H9 (cell line): ENCODE results near the gene NUDT21. TPM values are rescaled to one million over a fixed set of nuclear protein-coding genes. Genes with fewer than 3 reads are reported as not detected.

Experiments used
- DNase-seq: peaks from one replicate; pipeline ENCODE4 v3.0.0-alpha.2; 2017
- H2AFZ ChIP-seq: one replicate; pipeline ENCODE4 v1.6.1; 2013; ENCODE audit warnings: mild to moderate bottlenecking, low read length, control low read depth, moderate library complexity
- H2AK5ac ChIP-seq: 2 replicates; pipeline ENCODE4 v1.6.1; 2013; ENCODE audit warnings: low read length, control low read depth, mixed read lengths; ENCODE audit not compliant: insufficient read length
- H2BK120ac ChIP-seq: one replicate; pipeline ENCODE4 v1.6.1; 2013; ENCODE audit warnings: low read depth, mild to moderate bottlenecking, low read length, control low read depth, inconsistent platforms; ENCODE audit not compliant: poor library complexity, severe bottlenecking
- H2BK12ac ChIP-seq: 2 replicates; pipeline ENCODE4 v1.6.1; 2013; ENCODE audit warnings: low read length, control low read depth, mixed read lengths, low read depth; ENCODE audit not compliant: insufficient read length
- H2BK15ac ChIP-seq: 2 replicates; pipeline ENCODE4 v1.6.1; 2013; ENCODE audit warnings: low read depth, low read length, control low read depth
- H2BK20ac ChIP-seq: one replicate; pipeline ENCODE4 v1.6.1; 2013; ENCODE audit warnings: low read depth, mild to moderate bottlenecking, low read length, control low read depth, inconsistent platforms; ENCODE audit not compliant: poor library complexity, severe bottlenecking
- H2BK5ac ChIP-seq: 2 replicates; pipeline ENCODE4 v1.6.1; 2013; ENCODE audit warnings: low read length, control low read depth, mixed read lengths; ENCODE audit not compliant: insufficient read length
- H3K14ac ChIP-seq: 2 replicates; pipeline ENCODE4 v1.6.1; 2013; ENCODE audit warnings: low read length, control low read depth; ENCODE audit not compliant: insufficient read depth
- H3K18ac ChIP-seq: 2 replicates; pipeline ENCODE4 v1.6.1; 2013; ENCODE audit warnings: low read depth, mild to moderate bottlenecking, mixed read lengths, low read length, control low read depth; ENCODE audit not compliant: insufficient read length
- H3K23ac ChIP-seq: 2 replicates; pipeline ENCODE4 v1.6.1; 2013; ENCODE audit warnings: low read length, control low read depth, mixed read lengths, low read depth; ENCODE audit not compliant: insufficient read length
- H3K23me2 ChIP-seq: 2 replicates; pipeline ENCODE4 v1.6.1; 2013; ENCODE audit warnings: low read depth, mild to moderate bottlenecking, mixed read lengths, low read length, control low read depth; ENCODE audit not compliant: insufficient read length, poor library complexity, severe bottlenecking
- H3K27ac ChIP-seq: 2 replicates; pipeline ENCODE4 v1.5.1; 2013; ENCODE audit warnings: low read length, control low read depth, mixed read lengths, low read depth; ENCODE audit not compliant: insufficient read length
- H3K27me3 ChIP-seq: 2 replicates; pipeline ENCODE4 v1.6.1; 2013; ENCODE audit warnings: low read length, control low read depth, inconsistent platforms; ENCODE audit not compliant: insufficient read depth
- H3K4ac ChIP-seq: 2 replicates; pipeline ENCODE4 v1.6.1; 2013; ENCODE audit warnings: low read depth, mild to moderate bottlenecking, control low read depth, inconsistent platforms, low read length, moderate library complexity
- H3K4me1 ChIP-seq: 2 replicates; pipeline ENCODE4 v1.6.1; 2013; ENCODE audit warnings: low read length, control low read depth, inconsistent platforms; ENCODE audit not compliant: insufficient read depth
- H3K4me2 ChIP-seq: 2 replicates; pipeline ENCODE4 v1.6.1; 2013; ENCODE audit warnings: low read length, control low read depth, mixed read lengths; ENCODE audit not compliant: insufficient read length, insufficient read depth
- H3K56ac ChIP-seq: 2 replicates; pipeline ENCODE4 v1.6.1; 2013; ENCODE audit warnings: low read depth, mild to moderate bottlenecking, mixed read lengths, low read length, control low read depth; ENCODE audit not compliant: insufficient read length
- H3K79me1 ChIP-seq: 2 replicates; pipeline ENCODE4 v1.6.1; 2013; ENCODE audit warnings: low read depth, mild to moderate bottlenecking, moderate library complexity, low read length, control low read depth, inconsistent platforms; ENCODE audit not compliant: insufficient read depth, poor library complexity, severe bottlenecking
- H3K79me2 ChIP-seq: 2 replicates; pipeline ENCODE4 v1.6.1; 2013; ENCODE audit warnings: low read length, control low read depth, inconsistent platforms; ENCODE audit not compliant: insufficient read depth
- H3K9ac ChIP-seq: 2 replicates; pipeline ENCODE4 v1.6.1; 2013; ENCODE audit warnings: low read length, control low read depth, mixed read lengths; ENCODE audit not compliant: insufficient read length; ENCODE audit errors: extremely low read depth
- H3K9me3 ChIP-seq: one replicate; pipeline ENCODE4 v1.6.1; 2013; ENCODE audit warnings: low read depth, low read length, inconsistent platforms; ENCODE audit not compliant: control insufficient read depth
- H3T11ph ChIP-seq: one replicate; pipeline ENCODE4 v1.6.1; 2013; ENCODE audit warnings: mild to moderate bottlenecking, low read length, control low read depth, inconsistent platforms
- H4K20me1 ChIP-seq: one replicate; pipeline ENCODE4 v1.6.1; 2013; ENCODE audit not compliant: control insufficient read depth, insufficient read length, insufficient read depth
- H4K5ac ChIP-seq: 2 replicates; pipeline ENCODE4 v1.6.1; 2013; ENCODE audit warnings: low read depth, mild to moderate bottlenecking, mixed read lengths, low read length, control low read depth; ENCODE audit not compliant: insufficient read length
- H4K8ac ChIP-seq: replicated peaks from 2 replicates; pipeline ENCODE4 v1.6.1; 2013; ENCODE audit warnings: low read length, control low read depth, mixed read lengths, low read depth; ENCODE audit not compliant: insufficient read length
- H4K91ac ChIP-seq: 2 replicates; pipeline ENCODE4 v1.6.1; 2013; ENCODE audit warnings: low read depth, mild to moderate bottlenecking, moderate library complexity, mixed read lengths, low read length, control low read depth; ENCODE audit not compliant: insufficient read length
- H3K27ac Mint-ChIP-seq, 3 experiments: 2 replicates in 2 of 3; 3 replicates in 1 of 3; pipeline ENCODE4 v1.8.0; 2020 to 2021; ENCODE audit warnings: mixed read lengths in 3 of 3, mild to moderate bottlenecking in 1 of 3, moderate library complexity in 1 of 3
- H3K27me3 Mint-ChIP-seq: 2 replicates; pipeline ENCODE4 v1.8.0; 2021; ENCODE audit warnings: low read depth, mild to moderate bottlenecking, moderate library complexity, mixed read lengths
- H3K36me3 Mint-ChIP-seq, 3 experiments: 2 replicates in 2 of 3; 3 replicates in 1 of 3; pipeline ENCODE4 v1.8.0; 2020 to 2021; ENCODE audit warnings: low read depth in 3 of 3, mixed read lengths in 3 of 3; ENCODE audit not compliant: insufficient read depth in 1 of 3
- H3K4me1 Mint-ChIP-seq, 2 experiments: 2 replicates each; pipeline ENCODE4 v1.8.0; 2020; ENCODE audit warnings: mixed read lengths in 2 of 2
- H3K4me3 Mint-ChIP-seq, 2 experiments: 2 replicates in 1 of 2; 3 replicates in 1 of 2; pipeline ENCODE4 v1.8.0; 2020 to 2021; ENCODE audit warnings: mild to moderate bottlenecking in 2 of 2, mixed read lengths in 2 of 2, moderate library complexity in 1 of 2
- H3K9me3 Mint-ChIP-seq, 2 experiments: 2 replicates in 1 of 2; 3 replicates in 1 of 2; pipeline ENCODE4 v1.8.0; 2020; ENCODE audit warnings: mild to moderate bottlenecking in 2 of 2, mixed read lengths in 2 of 2, moderate library complexity in 1 of 2
- CTCF ChIP-seq: fragments of 200-600 bp; sonication (generic); conservative IDR thresholded peaks from 3 replicates; pipeline ENCODE4 v1.8.0; 2021; ENCODE audit warnings: antibody characterized with exemption, mild to moderate bottlenecking
- WGBS: extraction: QIAGEN DNeasy Blood & Tissue Kit; methylation state at CpG from one replicate; pipeline ENCODE4 v1.1.7; 2013; ENCODE audit warnings: missing lambda C conversion rate, low lambda C conversion rate, mixed read lengths; ENCODE audit not compliant: insufficient read length; ENCODE audit errors: extremely low coverage; 5-methylcytosine and 5-hydroxymethylcytosine counted together
- total RNA-seq: library from RNA; stranded (reverse); gene quantifications from 2 replicates; pipeline ENCODE4 v1.2.1, GENCODE V29; 2021

Gene NUDT21
- total RNA-seq, 1 experiment from 2014 or later = 276 TPM

- Histone ChIP-seq H3K4ac (no peak overlapping the region), H3K79me2 (no peaks in the 10 kb centered on the region), H4K20me1 (no peaks in the 10 kb centered on the region), H4K91ac (no peak overlapping the region), H2BK15ac (no peak overlapping the region), H2AFZ (no peak overlapping the region), H4K5ac (no peak overlapping the region), H2BK12ac (no peak overlapping the region), H3K9me3 (no peaks in the 10 kb centered on the region), H3K23me2 (no peaks in the 10 kb centered on the region), H3K18ac (no peak overlapping the region), H3K9ac (no peak overlapping the region), H3K4me1 (peaks cover 6% of the 10 kb centered on the region; the same call in 1 of the 2 replicates), H3K14ac (no peak overlapping the region), H3T11ph (no peak overlapping the region), H3K23ac (no peak overlapping the region), H2AK5ac (no peak overlapping the region), H4K8ac (no peak overlapping the region), H2BK120ac (no peak overlapping the region), H3K27me3 (no peaks in the 10 kb centered on the region; the same call in 1 of the 2 replicates), H2BK20ac (no peak overlapping the region), H3K4me2 (no peak overlapping the region), H3K27ac (no peak overlapping the region), H3K56ac (no peak overlapping the region), H2BK5ac (no peak overlapping the region), H3K79me1 (no peaks in the 10 kb centered on the region)
- H3K36me3 Mint-ChIP-seq = peaks cover 11 to 35% (median 30%) of the 10 kb centered on the region in 3 experiments
- H3K27me3 Mint-ChIP-seq = no peaks in the 10 kb centered on the region
- no peak for TF ChIP-seq CTCF
- H3K9me3 Mint-ChIP-seq = no peaks in the 10 kb centered on the region
- WGBS = no CpG with 5 or more reads among the region's 5 CpGs
- no peak for DNase-seq
- H3K4me1 Mint-ChIP-seq = peaks cover 11 to 19% of the 10 kb centered on the region in 2 experiments
- no peak overlapping the region for H3K4me3 Mint-ChIP-seq
- H3K27ac Mint-ChIP-seq = no peak overlapping the region
Measured at GRCh38 chr16:56411123-56411522, 40.0 kb downstream of the NUDT21 start.
